CD4-positive, alpha-beta memory T cell (primary cell): ENCODE results near the gene NUP62. TPM values are rescaled to one million over a fixed set of nuclear protein-coding genes. Genes with fewer than 3 reads are reported as not detected.

Source experiments
- CTCF ChIA-PET: fragments of 350-600 bp; sonication (Branson Sonifier 250); formaldehyde crosslinking; loops from one replicate; lab custom pipeline; 2021; ENCODE audit warnings: inconsistent platforms; ENCODE audit not compliant: partially characterized antibody; lab: Charles Lee
- POLR2A ChIA-PET: fragments of 350-600 bp; sonication (Branson Sonifier 250); formaldehyde crosslinking; loops from one replicate; lab custom pipeline; 2021; ENCODE audit not compliant: partially characterized antibody; lab: Charles Lee
- DNase-seq, 5 donors: peaks; one replicate each; pipeline versions ENCODE4 v3.0.0 to v3.0.0-alpha.2; 2020 to 2022; ENCODE audit warnings: mixed read lengths in 1 of 5
- H3K27ac ChIP-seq: one replicate; pipeline ENCODE4 v1.7.0; 2013; ENCODE audit warnings: low read depth, low read length
- H3K27me3 ChIP-seq: 2 replicates; pipeline ENCODE4 v1.7.0; 2013; ENCODE audit warnings: mild to moderate bottlenecking, low read length, moderate library complexity; ENCODE audit not compliant: insufficient read depth
- H3K36me3 ChIP-seq: 2 replicates; pipeline ENCODE4 v1.7.0; 2013; ENCODE audit warnings: mild to moderate bottlenecking, low read length, moderate library complexity; ENCODE audit not compliant: insufficient read depth
- H3K4me1 ChIP-seq: 2 replicates; pipeline ENCODE4 v1.7.0; 2013; ENCODE audit warnings: mild to moderate bottlenecking, low read length, moderate library complexity; ENCODE audit not compliant: insufficient read depth
- H3K4me3 ChIP-seq, 2 donors: one replicate each; pipeline ENCODE4 v1.7.0; 2013; ENCODE audit warnings: low read length in 2 of 2, mild to moderate bottlenecking in 1 of 2
- H3K9me3 ChIP-seq, 2 donors: one replicate each; pipeline ENCODE4 v1.7.0; 2013; ENCODE audit warnings: low read length in 2 of 2, control low read depth in 1 of 2; ENCODE audit not compliant: control insufficient read depth in 1 of 2
- H3K27ac Mint-ChIP-seq, 7 donors: one replicate each; pipeline ENCODE4 v1.8.0; 2020 to 2021; ENCODE audit warnings: mixed read lengths in 7 of 7, mild to moderate bottlenecking in 6 of 7, inconsistent platforms in 3 of 7, moderate library complexity in 3 of 7
- H3K27me3 Mint-ChIP-seq, 2 donors: one replicate each; pipeline ENCODE4 v1.8.0; 2020 to 2021; ENCODE audit warnings: mixed read lengths in 2 of 2
- H3K36me3 Mint-ChIP-seq, 2 donors: one replicate each; pipeline ENCODE4 v1.8.0; 2020 to 2021; ENCODE audit warnings: mixed read lengths in 2 of 2, inconsistent platforms in 1 of 2, mild to moderate bottlenecking in 1 of 2
- H3K4me1 Mint-ChIP-seq, 4 donors: one replicate each; pipeline ENCODE4 v1.8.0; 2020 to 2021; ENCODE audit warnings: mixed read lengths in 4 of 4, mild to moderate bottlenecking in 1 of 4
- H3K4me3 Mint-ChIP-seq, 8 donors: one replicate each; pipeline ENCODE4 v1.8.0; 2020 to 2021; ENCODE audit warnings: mixed read lengths in 8 of 8, mild to moderate bottlenecking in 7 of 8, moderate library complexity in 6 of 8, inconsistent platforms in 3 of 8
- H3K9me3 Mint-ChIP-seq, 8 donors: one replicate each; pipeline ENCODE4 v1.8.0; 2020 to 2021; ENCODE audit warnings: mixed read lengths in 8 of 8, mild to moderate bottlenecking in 5 of 8, inconsistent platforms in 3 of 8, moderate library complexity in 1 of 8
- intact Hi-C: fragments of 100-400 bp; cut with micrococcal nuclease; formaldehyde crosslinking; loops from one replicate; pipeline ENCODE4 v1.15.1; 2023
- polyA plus RNA-seq, 2 donors: library from polyadenylated mRNA; unstranded; fragments of 300-500 nt; fragmentation: Illumina TruSeq; gene quantifications; one replicate each; pipeline ENCODE4 v1.2.3, GENCODE V29; 2021
- total RNA-seq, 2 experiments: library from RNA; stranded (reverse); gene quantifications; one replicate each; pipeline ENCODE4 v1.2.3, GENCODE V29; 2021

Gene NUP62
- total and polyA plus RNA-seq, 4 experiments from 2014 or later = 43.3 to 71.0 (median 66.7) TPM

GRCh38 chr19:49906879-49907564 is 22.3 kb downstream of the NUP62 start:
- ChIA-PET POLR2A (interaction anchor here (1.8 kb wide), 1 partner anchor 22 kb away, joined by 5 read pairs; the partner anchor contains the start of genes ATF5 and NUP62), CTCF (no interaction called here)
- Histone ChIP-seq H3K4me3 (no peak overlapping the region), H3K27me3 (no peaks in the 10 kb centered on the region), H3K27ac (no peak overlapping the region), H3K4me1 (peaks cover 14% of the 10 kb centered on the region), H3K36me3 (peaks cover 10% of the 10 kb centered on the region), H3K9me3 (no peaks in the 10 kb centered on the region)
- Mint-ChIP-seq H3K4me3 (no peak overlapping the region), H3K4me1 (peaks cover 8 to 41% (median 26%) of the 10 kb centered on the region in 4 donors), H3K27ac (peak overlapping the region in 1 of 7 donors; percentile 41), H3K9me3 (no peaks in the 10 kb centered on the region), H3K27me3 (no peaks in the 10 kb centered on the region), H3K36me3 (peaks cover 14 to 35% of the 10 kb centered on the region in 2 donors)
- no peak for DNase-seq
- intact Hi-C loops = no loop called here

DNA sequence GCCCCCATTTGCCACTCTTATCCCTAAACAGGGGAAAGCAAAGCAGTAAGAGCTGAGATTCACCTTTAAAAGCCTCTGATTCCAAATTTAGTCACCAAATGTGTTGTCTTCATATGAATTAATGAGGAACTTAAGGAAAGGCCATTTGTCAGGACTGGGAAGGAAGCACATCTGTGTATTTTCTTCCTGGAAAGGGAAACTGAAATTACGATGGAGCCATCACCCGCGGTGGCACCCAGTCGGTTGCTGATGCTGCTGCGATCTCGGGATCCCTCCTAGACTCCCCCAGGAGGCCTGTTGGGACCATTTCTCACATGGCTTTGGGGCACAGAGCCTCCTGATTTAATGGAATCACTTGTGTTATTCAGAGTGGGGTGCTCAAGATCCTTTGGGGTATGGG is 25.2 kb downstream of the NUP62 start:
- H3K4me3 ChIP-seq = no peak overlapping the region
- H3K4me1 ChIP-seq = no peaks in the 10 kb centered on the region
- peaks cover 6% of the 10 kb centered on the region for H3K36me3 ChIP-seq
- Mint-ChIP-seq H3K36me3 (peaks cover 7 to 20% of the 10 kb centered on the region in 2 donors), H3K9me3 (peaks cover 0 to 1% (median 0%) of the 10 kb centered on the region in 8 donors), H3K27me3 (no peaks in the 10 kb centered on the region), H3K27ac (peak overlapping the region in 2 of 7 donors; percentile 12 to 30), H3K4me1 (peaks cover 0 to 21% (median 10%) of the 10 kb centered on the region in 4 donors), H3K4me3 (no peak overlapping the region)
- CTCF ChIA-PET = no interaction called here
- no peaks in the 10 kb centered on the region for H3K9me3 ChIP-seq
- intact Hi-C loops = no loop called here
- no peak overlapping the region for H3K27ac ChIP-seq
- DNase-seq = no peak
- POLR2A ChIA-PET = no interaction called here
- H3K27me3 ChIP-seq = no peaks in the 10 kb centered on the region

DNA sequence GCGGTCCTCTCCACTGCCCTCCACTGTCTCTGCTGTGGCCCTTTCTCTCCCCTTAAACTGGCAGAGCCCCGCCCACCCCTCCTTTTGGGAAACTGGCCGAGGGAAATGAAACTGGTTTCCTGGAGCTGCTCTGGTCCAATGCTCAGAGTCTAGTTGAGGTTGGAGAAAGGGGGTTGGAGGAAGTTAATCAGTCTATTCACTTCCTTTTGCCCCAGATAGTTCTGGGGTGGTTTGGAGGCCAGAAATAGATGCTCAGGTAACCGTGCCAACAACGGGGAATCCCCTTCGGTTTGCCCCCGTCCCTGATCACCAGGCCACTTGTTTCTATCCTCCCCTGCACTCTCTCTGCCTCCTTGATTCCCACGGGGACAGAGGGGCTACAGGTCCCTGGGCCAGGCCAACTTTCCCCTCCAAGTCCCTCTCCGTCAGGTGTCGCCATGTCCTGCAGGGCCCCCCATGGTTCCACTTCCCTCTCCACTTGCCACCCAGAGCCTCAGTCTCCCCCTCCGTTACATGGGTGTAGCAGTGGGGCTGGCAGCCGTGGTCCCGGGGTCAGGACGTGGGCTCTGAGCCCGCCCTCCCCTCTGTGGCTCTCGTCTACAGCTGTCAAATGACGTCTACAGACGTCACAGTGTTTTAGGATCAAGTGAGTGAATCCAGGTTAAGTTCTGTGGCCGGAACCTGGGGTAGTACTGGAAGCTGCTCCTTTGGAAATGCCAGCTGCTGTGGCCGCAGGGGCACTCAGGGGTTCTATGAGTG is 32.3 kb downstream of the NUP62 start, which contains the start of gene IL4I1:
Gene IL4I1 (minus strand): TSS at position 25 of the 759 bp plus-strand sequence. CDS start 727 bp downstream, outside the sequence.
- Mint-ChIP-seq H3K36me3 (peaks cover 0 to 3% of the 10 kb centered on the region in 2 donors), H3K27ac (peak within 1 kb of the TSS; percentile 97 to 100 (median 99)), H3K27me3 (no peaks in the 10 kb centered on the region), H3K4me1 (peaks cover 23 to 54% (median 40%) of the 10 kb centered on the region in 4 donors), H3K9me3 (peaks cover 0 to 1% (median 0%) of the 10 kb centered on the region in 8 donors), H3K4me3 (peak within 1 kb of the TSS; percentile 85 to 92 (median 90))
- DNase-seq = peak; percentile 76 to 94 (median 87)
- peaks cover 44% of the 10 kb centered on the region for H3K4me1 ChIP-seq
- no peaks in the 10 kb centered on the region for H3K27me3 ChIP-seq
- intact Hi-C loops = loop anchor here (2.0 kb wide), 3 partner anchors 20 to 40 kb away; partner anchors contain the start of genes AKT1S1, ATF5, NUP62 and TBC1D17
- H3K9me3 ChIP-seq = no peaks in the 10 kb centered on the region
- H3K27ac ChIP-seq = peak within 1 kb of the TSS; percentile 98
- POLR2A ChIA-PET = interaction anchor here (0.7 to 4.0 kb wide), 11 partner anchors 15 to 131 kb away, joined by 3 to 28 read pairs (median 4); partner anchors contain the start of genes AKT1S1, ATF5, FUZ and NUP62
- peak within 1 kb of the TSS; percentile 1 to 44 for H3K4me3 ChIP-seq
- CTCF ChIA-PET = no interaction called here
- no peaks in the 10 kb centered on the region for H3K36me3 ChIP-seq

GRCh38 chr19:49895566-49896297 is 33.6 kb downstream of the NUP62 start:
- POLR2A ChIA-PET = interaction anchor here (1.0 to 4.0 kb wide), 7 partner anchors 13 to 88 kb away, joined by 3 to 28 read pairs (median 8); partner anchors contain the start of genes AKT1S1, ATF5, NUP62 and TBC1D17
- Histone ChIP-seq H3K4me1 (peaks cover 44% of the 10 kb centered on the region), H3K27ac (peak overlapping the region; percentile 98), H3K9me3 (no peaks in the 10 kb centered on the region), H3K36me3 (no peaks in the 10 kb centered on the region), H3K4me3 (peak overlapping the region in 1 of 2 donors; percentile 22), H3K27me3 (no peaks in the 10 kb centered on the region)
- Mint-ChIP-seq H3K36me3 (peaks cover 0 to 3% of the 10 kb centered on the region in 2 donors), H3K9me3 (peaks cover 0 to 1% (median 0%) of the 10 kb centered on the region in 8 donors), H3K4me3 (peak overlapping the region in 7 of 8 donors; percentile 87 to 92 (median 90)), H3K27ac (peak overlapping the region; percentile 97 to 100 (median 99)), H3K4me1 (peaks cover 23 to 58% (median 45%) of the 10 kb centered on the region in 4 donors), H3K27me3 (no peaks in the 10 kb centered on the region)
- peak in 1 of 5 donors; percentile 51 for DNase-seq
- CTCF ChIA-PET = no interaction called here
- intact Hi-C loops = loop anchor here (2.0 kb wide), 3 partner anchors 19 to 41 kb away; partner anchors contain the start of genes AKT1S1, ATF5, NUP62 and TBC1D17

- H3K4me1 ChIP-seq = peaks cover 44% of the 10 kb centered on the region
- ChIA-PET POLR2A (interaction anchor here (0.6 to 4.0 kb wide), 6 partner anchors 12 to 91 kb away, joined by 3 to 28 read pairs (median 6); partner anchors contain the start of genes AKT1S1, ATF5, NUP62 and TBC1D17), CTCF (no interaction called here)
Observed at GRCh38 chr19:49894879-49895565, 34.3 kb downstream of the NUP62 start.

More at GRCh38 chr19:49894879-49895565, 34.3 kb downstream of the NUP62 start:
- H3K27me3 Mint-ChIP-seq = no peaks in the 10 kb centered on the region
- peaks cover 0 to 3% of the 10 kb centered on the region in 2 donors for H3K36me3 Mint-ChIP-seq
- H3K27ac Mint-ChIP-seq = peak overlapping the region; percentile 97 to 100 (median 99)
- DNase-seq = peak in 4 of 5 donors; percentile 26 to 68 (median 38)
- H3K36me3 ChIP-seq = no peaks in the 10 kb centered on the region
- peaks cover 0 to 1% (median 0%) of the 10 kb centered on the region in 8 donors for H3K9me3 Mint-ChIP-seq
- H3K27ac ChIP-seq = peak overlapping the region; percentile 98
- no peak overlapping the region for H3K4me3 ChIP-seq
- peaks cover 23 to 64% (median 48%) of the 10 kb centered on the region in 4 donors for H3K4me1 Mint-ChIP-seq
- H3K4me3 Mint-ChIP-seq = peak overlapping the region in 7 of 8 donors; percentile 61 to 92 (median 74)
- H3K27me3 ChIP-seq = no peaks in the 10 kb centered on the region
- no peaks in the 10 kb centered on the region for H3K9me3 ChIP-seq
- intact Hi-C loops = no loop called here
